T-helper 1 cell treated with Interleukin-12 subunit alpha and Interleukin-12 subunit beta and Interleukin-4 antibody, amounts not matched to agents 30 ng/mL and 1 ng/mL, for 36 hours (primary cell): Measurements from ENCODE around the gene RGS19. TPM values are rescaled to one million over a fixed set of nuclear protein-coding genes. Genes with fewer than 3 reads are reported as not detected.

Experiments
- intact Hi-C: fragments of 100-400 bp; cut with micrococcal nuclease; formaldehyde crosslinking; loops from one replicate; pipeline ENCODE4 v1.15.1; 2024
- total RNA-seq: library from RNA; stranded (reverse); gene quantifications from 2 replicates; pipeline ENCODE4 v1.2.3, GENCODE V29; 2022

The RGS19 gene
- total RNA-seq, 1 donor from 2014 or later = 99.2 TPM

- intact Hi-C loops = no loop called here
Observed at GRCh38 chr20:64051561-64052325, 27.6 kb downstream of the RGS19 start.

GRCh38 chr20:64051033-64051452, 28.3 kb downstream of the RGS19 start:
- intact Hi-C loops = no loop called here

GRCh38 chr20:64050261-64051032, 28.9 kb downstream of the RGS19 start:
- intact Hi-C loops = no loop called here

- intact Hi-C loops = loop anchor here (1.0 kb wide), 1 partner anchor 11 kb away; no protein-coding TSS in a partner anchor
Observed at GRCh38 chr20:64049878-64050260, 29.4 kb downstream of the RGS19 start.

- intact Hi-C loops = loop anchor here (1.0 kb wide), 1 partner anchor 10 kb away; no protein-coding TSS in a partner anchor
Observed at GRCh38 chr20:64049060-64049877, 30.0 kb downstream of the RGS19 start, which contains the start of gene SOX18. TSS of gene SOX18 (minus strand) at chr20:64049639. CDS start at chr20:64049516, 123 bp downstream.

- intact Hi-C loops = loop anchor here (1.0 kb wide), 1 partner anchor 9 kb away; no protein-coding TSS in a partner anchor
Observed at GRCh38 chr20:64048402-64049044, 30.8 kb downstream of the RGS19 start.

GRCh38 chr20:64047968-64048401, 31.3 kb downstream of the RGS19 start:
- intact Hi-C loops = no loop called here

GRCh38 chr20:64047046-64047389, 32.3 kb downstream of the RGS19 start:
- intact Hi-C loops = no loop called here

GRCh38 chr20:64045346-64046011, 33.8 kb downstream of the RGS19 start:
- intact Hi-C loops = no loop called here

GRCh38 chr20:64044484-64045247, 34.7 kb downstream of the RGS19 start:
- intact Hi-C loops = no loop called here

GRCh38 chr20:64043768-64044167, 35.5 kb downstream of the RGS19 start:
- intact Hi-C loops = no loop called here

- intact Hi-C loops = no loop called here
Observed at GRCh38 chr20:64042054-64042781, 37.1 kb downstream of the RGS19 start.

- intact Hi-C loops = no loop called here
Observed at GRCh38 chr20:64041781-64042053, 37.6 kb downstream of the RGS19 start.

- intact Hi-C loops = no loop called here
Observed at GRCh38 chr20:64041040-64041780, 38.1 kb downstream of the RGS19 start.

GRCh38 chr20:64040231-64041039, 38.9 kb downstream of the RGS19 start:
- intact Hi-C loops = no loop called here

GRCh38 chr20:64039293-64040160, 39.8 kb downstream of the RGS19 start:
- intact Hi-C loops = loop anchor here (1.0 to 2.0 kb wide), 4 partner anchors 10 to 501 kb away; partner anchors contain the start of gene SOX18
